AG20443 (cell line): ENCODE data around the gene ATG16L2.
"Not testable (repeated sequence)": the region's sequence is repeated elsewhere in the genome, so short reads cannot be mapped to it uniquely, and the experiment has no call there.

Experiments
- DNase-seq: peaks from one replicate; pipeline ENCODE4 v3.0.0; 2012; ENCODE audit warnings: low spot score, mixed read lengths

ATG16L2 gene

GRCh38 chr11:72779495-72780128 lies 34.6 kb upstream of the ATG16L2 start:
- no peak for DNase-seq

DNA sequence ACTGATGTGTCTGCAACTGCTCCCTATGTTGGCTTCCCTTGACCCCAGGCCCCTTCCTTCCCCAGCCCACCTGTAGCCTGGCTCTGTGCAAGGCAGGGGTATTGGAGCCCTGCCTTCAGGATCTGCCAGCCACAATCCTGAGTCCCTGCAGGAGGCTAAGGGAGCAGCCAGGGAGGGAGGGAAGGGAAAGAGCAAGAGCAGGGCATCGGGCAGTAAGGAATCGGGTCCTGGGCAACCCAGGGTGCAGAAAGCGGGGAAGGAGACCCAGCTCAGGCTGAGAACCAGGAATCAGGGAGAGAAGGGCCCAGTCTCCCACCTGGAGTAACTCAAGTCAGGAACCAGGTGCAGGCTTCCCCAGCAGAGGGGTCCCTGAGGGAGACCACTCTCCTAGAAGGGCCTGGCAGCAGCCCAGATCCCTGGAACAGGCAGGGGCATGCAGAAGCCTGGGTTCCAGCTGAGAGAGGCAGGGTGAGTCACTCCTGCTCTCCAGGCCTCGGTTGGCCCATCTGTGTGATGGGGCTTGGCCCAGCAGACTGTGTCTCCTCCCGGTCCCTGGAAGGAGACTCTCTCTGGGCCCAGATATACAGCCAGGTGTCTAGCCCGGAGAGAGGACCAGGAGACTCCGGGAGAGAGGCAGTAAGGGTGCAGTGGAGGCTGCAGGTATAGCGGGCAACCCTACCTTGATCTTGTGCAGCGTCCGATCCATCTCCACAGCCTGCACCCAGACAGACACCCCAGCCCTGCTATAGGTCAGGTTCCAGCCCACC lies 33.7 kb upstream of the ATG16L2 start:
- no peak for DNase-seq

- no peak for DNase-seq
Measured at GRCh38 chr11:72781063-72781312, 33.2 kb upstream of the ATG16L2 start.

GRCh38 chr11:72781313-72782080 lies 32.7 kb upstream of the ATG16L2 start:
- peak; percentile 80 for DNase-seq

DNA sequence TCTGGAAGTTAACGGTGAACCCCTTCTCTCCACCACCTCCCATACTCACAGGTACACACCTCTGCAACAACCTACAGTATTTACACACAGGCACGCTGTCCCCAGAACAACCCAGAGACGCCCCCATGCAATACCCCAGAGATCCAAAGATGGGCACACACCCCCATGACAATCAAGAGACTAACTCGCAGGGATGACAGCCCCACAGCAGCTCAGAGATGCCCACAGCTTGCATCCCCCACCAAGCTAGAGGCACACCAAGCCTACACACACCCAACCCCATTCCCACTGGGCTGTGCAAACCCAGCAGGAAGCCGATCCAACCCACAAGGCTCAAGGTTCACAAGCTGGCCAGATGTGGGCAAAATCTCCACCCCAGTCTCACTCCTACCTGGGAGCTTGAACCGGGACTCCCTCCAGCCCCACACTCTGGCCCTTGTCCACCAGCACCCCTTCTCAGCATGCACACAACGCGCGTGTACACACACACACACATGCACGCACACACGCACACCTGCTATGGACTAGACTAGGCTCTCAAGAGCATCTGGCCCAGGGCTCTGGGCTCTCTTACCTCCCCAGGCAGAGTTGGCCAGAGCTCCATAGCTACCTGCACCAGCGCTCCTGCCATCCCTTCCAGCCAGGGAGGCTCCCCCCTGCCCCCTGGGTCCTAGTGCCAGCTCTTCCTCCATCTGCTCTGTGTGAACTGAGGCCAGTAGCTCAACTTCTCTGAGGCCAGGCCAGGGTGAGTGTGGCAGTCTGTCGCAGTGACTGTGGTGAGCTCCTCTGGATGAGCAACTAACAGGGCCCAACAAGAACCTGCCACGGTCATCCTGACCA lies 31.9 kb upstream of the ATG16L2 start:
- no peak for DNase-seq

- no peak for DNase-seq
Measured at GRCh38 chr11:72783144-72783905, 30.9 kb upstream of the ATG16L2 start.

- no peak for DNase-seq
Measured at GRCh38 chr11:72784662-72785061, 29.5 kb upstream of the ATG16L2 start.

DNA sequence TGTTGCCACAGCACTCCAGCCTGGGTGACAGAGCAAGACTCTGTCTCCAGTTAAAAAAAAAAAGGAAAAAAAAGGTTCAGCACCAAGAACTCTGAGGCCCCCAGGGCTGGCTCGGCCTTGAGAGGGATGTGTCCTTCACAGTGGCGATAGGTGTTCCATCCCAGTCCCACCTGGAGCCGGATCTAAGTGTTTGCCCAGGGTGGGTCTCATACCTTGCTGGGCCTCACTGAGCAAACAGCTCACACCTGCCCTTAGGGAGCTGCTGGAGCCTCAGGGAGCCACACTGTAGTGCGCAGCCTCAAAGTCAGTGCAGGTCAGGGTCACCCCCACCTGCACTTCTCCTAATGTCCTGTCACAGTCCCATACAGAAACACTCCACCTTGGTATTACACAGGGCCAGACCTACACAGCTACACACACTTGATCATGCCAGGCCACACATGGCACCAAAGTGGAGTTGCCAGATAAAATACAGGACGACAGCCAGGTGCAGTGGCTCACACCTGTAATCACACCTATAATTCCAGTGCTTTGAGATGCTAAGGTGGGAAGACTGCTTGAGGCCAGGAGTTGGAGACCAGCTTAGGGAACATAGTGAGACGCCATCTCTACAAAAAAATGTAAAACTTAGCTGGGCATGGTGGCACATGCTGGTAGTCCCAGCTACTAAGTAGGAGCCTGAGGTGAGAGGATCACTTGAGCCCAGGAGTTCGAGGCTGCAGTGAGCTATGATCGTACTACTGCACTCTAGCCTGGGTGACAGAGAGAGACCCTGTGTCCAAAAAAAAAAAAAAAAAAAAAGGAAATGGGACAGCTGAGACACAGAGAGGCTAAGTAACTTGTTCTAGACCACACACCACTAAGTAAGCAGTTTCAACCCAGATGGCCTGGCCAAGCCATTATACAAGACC lies 27.7 kb upstream of the ATG16L2 start:
- no peak for DNase-seq

GRCh38 chr11:72787216-72788104 lies 26.8 kb upstream of the ATG16L2 start:
- DNase-seq = no peak

DNA sequence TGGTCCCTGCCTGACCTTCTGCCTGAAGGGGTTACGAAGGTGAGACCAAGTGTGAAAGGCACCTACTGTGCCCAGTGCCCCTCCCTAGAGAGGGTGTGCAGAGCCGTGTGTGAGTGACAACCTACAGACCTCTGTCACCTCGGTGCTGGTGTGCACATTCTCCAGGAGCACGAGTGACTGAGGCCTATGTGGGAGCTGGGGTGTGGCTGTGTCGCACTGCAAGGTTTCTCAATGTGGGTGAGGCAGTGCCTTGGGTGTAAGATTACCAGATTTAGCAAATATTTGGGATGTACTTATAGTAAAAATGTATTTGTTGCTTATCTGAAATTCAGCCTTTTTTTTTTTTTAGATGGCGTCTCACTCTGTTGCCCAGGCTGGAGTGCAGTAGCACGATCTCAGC lies 26.0 kb upstream of the ATG16L2 start:
- DNase-seq = no peak

- DNase-seq = peak; percentile 74
Measured at GRCh38 chr11:72789493-72790131, 24.6 kb upstream of the ATG16L2 start.

DNA sequence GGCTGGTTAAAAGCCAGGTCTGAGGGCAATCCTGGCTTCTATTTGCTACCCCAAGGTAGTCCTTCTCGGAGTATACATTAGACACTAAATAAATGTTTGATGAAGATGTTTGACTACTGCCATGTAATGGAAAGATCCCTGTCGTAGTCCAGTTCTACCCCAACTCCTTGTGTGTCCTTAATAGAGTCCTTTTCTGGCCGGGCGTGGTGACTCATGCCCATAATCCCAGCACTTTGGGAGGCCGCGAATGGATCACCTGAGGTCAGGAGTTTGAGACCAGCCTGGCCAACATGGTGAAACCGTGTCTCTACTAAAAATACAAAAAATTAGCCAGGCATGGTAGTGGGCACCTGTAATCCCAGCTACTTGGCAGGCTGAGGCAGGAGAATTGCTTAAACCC lies 23.0 kb upstream of the ATG16L2 start:
- not testable (repeated sequence) for DNase-seq

GRCh38 chr11:72792437-72793021 lies 21.7 kb upstream of the ATG16L2 start:
- DNase-seq = no peak

DNA sequence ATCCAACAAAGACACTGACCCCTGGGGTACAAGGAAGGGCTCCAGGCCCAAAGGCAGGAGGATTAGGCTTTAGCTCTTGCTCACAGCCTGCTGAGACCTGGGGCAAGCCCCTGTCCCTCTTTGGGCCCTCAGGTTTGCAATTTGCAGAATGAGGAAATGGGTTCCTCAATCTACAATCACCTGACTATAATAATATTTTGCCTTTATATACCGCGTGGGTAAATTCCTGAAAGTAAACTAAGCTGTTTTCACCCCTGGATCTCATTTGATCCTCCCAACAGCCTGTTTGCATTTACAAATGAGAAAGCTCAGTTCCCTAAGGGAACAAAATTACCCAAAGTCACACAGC lies 21.2 kb upstream of the ATG16L2 start:
- no peak for DNase-seq

DNA sequence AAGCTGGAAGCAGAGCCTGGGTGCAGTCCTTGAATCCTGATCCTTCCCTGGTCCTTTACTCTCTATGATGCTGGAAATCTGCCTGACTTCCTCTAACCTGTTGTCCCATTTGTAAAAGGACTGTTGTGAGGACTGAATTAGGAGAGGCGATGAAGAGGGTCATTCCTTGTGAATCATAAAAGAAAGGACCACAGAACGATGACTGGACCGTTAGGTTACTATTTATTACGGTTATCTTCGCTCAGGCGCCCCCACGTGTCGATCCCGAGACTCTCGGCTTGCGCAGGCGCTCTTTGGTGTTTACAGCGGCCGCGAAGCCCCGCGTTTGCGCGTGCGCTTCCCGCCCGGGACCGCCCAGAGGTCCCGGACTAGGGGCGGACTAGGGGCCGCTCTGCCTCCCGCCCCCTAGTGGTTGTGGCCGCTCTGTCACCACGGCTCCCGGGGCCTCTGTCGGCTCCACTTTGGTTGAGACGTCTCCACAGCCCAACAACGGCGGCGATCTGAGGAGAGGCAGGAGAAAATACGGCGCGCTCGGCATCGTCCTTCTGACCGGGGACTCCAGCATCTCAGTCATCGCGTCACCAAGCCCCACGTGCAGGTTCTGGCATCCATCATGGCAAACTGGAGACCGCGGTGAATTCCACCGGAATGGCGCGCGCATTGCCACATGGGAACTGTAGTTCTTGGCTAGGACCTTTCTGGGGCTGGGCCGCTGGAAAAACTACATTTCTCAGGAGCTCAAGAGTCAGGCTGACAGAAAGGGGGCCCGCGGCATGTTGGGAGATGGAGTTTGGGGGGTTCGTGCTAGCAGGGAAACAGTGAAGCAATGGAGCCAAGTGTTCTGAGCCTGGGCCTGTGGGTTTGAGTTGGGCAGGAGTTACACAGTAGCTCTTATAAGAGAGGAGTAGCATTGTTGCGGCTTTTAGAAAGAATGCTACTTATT lies 20.5 kb upstream of the ATG16L2 start, which contains the start of gene STARD10:
TSS of gene STARD10 (minus strand) at position 623 of the 943 bp plus-strand sequence. CDS start 12,866 bp downstream, outside the sequence.
- peak; percentile 100 for DNase-seq

- no peak for DNase-seq
Measured at GRCh38 chr11:72798361-72798760, 15.8 kb upstream of the ATG16L2 start.

DNA sequence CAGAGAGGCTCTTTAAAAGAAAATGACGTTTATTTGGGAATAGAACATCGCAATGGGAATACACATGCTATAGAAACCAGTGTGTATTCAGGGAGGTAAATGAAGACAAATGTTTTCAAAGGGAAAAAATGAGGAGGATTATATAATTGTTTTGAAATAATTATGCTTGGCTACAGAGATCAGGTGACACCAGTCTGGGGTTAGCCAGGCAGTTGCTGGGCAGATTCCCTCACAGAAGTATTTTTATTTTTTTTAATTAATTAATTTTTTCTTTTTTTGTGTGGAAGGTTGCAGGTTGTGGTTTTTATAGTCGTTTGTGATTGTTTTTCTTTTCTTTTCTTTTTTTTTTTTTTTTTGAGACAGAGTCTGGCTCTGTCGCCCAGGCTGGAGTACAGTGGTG lies 14.8 kb upstream of the ATG16L2 start:
- DNase-seq = no peak
